ENCODE data around the gene MAF. TPM values are rescaled to one million over a fixed set of nuclear protein-coding genes. Genes with fewer than 3 reads are reported as not detected.

Gene MAF
- total and polyA plus RNA-seq, 2 of the 4 experiments (the other 2 are of a cell fraction): under 0.01 to 0.02 TPM

- H3K79me1 ChIP-seq (ENCODE audit: low read depth in 1 of 2, low read length in 2 of 2): no peaks in the 10 kb centered on the region
- in situ Hi-C loops (cut with MboI; ENCODE audit: low sequenced_read_pairs): no loop called here
- no peak overlapping the region for H4K91ac ChIP-seq (ENCODE audit: insufficient read depth, low read depth, low read length)
- ATAC-seq (ENCODE audit: low read depth): no peak
- H3K36me3 ChIP-seq (ENCODE audit: control insufficient read depth, insufficient read depth, low read length): no peaks in the 10 kb centered on the region
- H3K4me1 ChIP-seq (ENCODE audit: control insufficient read depth, insufficient read depth, low read length): no peaks in the 10 kb centered on the region
- dilution Hi-C loops (cut with HindIII; ENCODE audit: low sequenced_read_pairs, unreplicated experiment): no loop called here
- H2AK5ac ChIP-seq (ENCODE audit: low read depth, low read length): no peak overlapping the region
- no peak for TF ChIP-seq USF2 (IDR thresholded peaks at IDR 0.05; ENCODE audit: low read depth, low read length)
- no peak for TF ChIP-seq NFE2L2 (IDR thresholded peaks at IDR 0.05; ENCODE audit: low read depth, low read length)
- no peak for TF ChIP-seq RFX5 (IDR thresholded peaks at IDR 0.05; ENCODE audit: low read depth, low read length)
- no peak overlapping the region for H3K9ac ChIP-seq (ENCODE audit: low read depth, low read length)
- POLR2A ChIA-PET (ENCODE audit: unreplicated experiment): no interaction called here
- H4K20me1 ChIP-seq (ENCODE audit: insufficient read depth, low read length): no peaks in the 10 kb centered on the region
- H4K5ac ChIP-seq (ENCODE audit: low read depth, low read length): no peak overlapping the region
- no peak overlapping the region for H3K4me2 ChIP-seq (ENCODE audit: low read depth, low read length)
- H3K4me3 ChIP-seq (ENCODE audit: insufficient read depth, low read depth, low read length): no peak overlapping the region
- intact Hi-C loops (cut with micrococcal nuclease): no loop called here
- no peak overlapping the region for H3K18ac ChIP-seq (ENCODE audit: low read depth, low read length)
- no peak overlapping the region for H2AFZ ChIP-seq (replicated peaks; ENCODE audit: low read length, poor library complexity)
- H2BK5ac ChIP-seq (ENCODE audit: low read depth, low read length, poor library complexity, severe bottlenecking): no peak overlapping the region
- CTCF ChIA-PET: no interaction called here
- no peak overlapping the region for H2AK9ac ChIP-seq (replicated peaks; ENCODE audit: low read depth, low read length, poor library complexity)
- no peak overlapping the region for H2BK15ac ChIP-seq (ENCODE audit: low read depth, low read length)
- no peaks in the 10 kb centered on the region for H3K27me3 ChIP-seq (ENCODE audit: control insufficient read depth, insufficient read depth, low read length)
- no peak overlapping the region for H3K4ac ChIP-seq (ENCODE audit: low read depth, low read length)
- no peak overlapping the region for H2BK120ac ChIP-seq (ENCODE audit: low read depth, low read length)
- no peak overlapping the region for H3K27ac ChIP-seq (ENCODE audit: insufficient read depth, low read length)
- H2BK20ac ChIP-seq (ENCODE audit: low read depth, low read length): no peak overlapping the region
- no peak overlapping the region for H4K8ac ChIP-seq (ENCODE audit: low read depth in 2 of 2, low read length in 2 of 2)
- H3K14ac ChIP-seq (replicated peaks; ENCODE audit: low read depth, low read length): no peak overlapping the region
- no peak overlapping the region for H3K23ac ChIP-seq (ENCODE audit: low read depth, low read length)
- no peaks in the 10 kb centered on the region for H3K9me1 ChIP-seq (ENCODE audit: insufficient read depth, low read length)
- H3K9me3 ChIP-seq (ENCODE audit: control insufficient read depth, insufficient read depth, low read length): peaks cover 2% of the 10 kb centered on the region
- WGBS, 2 experiments (ENCODE audit: extremely low coverage in 2 of 2, insufficient read length in 1 of 2): no CpG with 5 or more reads among the region's 5 CpGs
- H3K56ac ChIP-seq (ENCODE audit: extremely low read depth, insufficient read depth, low read length): no peak overlapping the region
- no peak for DNase-seq
- BruUV-seq (replicated peaks): no TSS peak
Measured at GRCh38 chr16:79618041-79618691, 17.6 kb upstream of the MAF start.

Data from IMR-90 (cell line).